GM18507 (cell line): ENCODE data around the gene SPCS3.
A peak's percentile ranks its signal among the peaks of the same experiment; 100 is the strongest.
"Not testable (repeated sequence)": the region's sequence is repeated elsewhere in the genome, so short reads cannot be mapped to it uniquely, and the experiment has no call there.

Experiments
- DNase-seq: peaks from one replicate; pipeline ENCODE4 v3.0.0; 2011; ENCODE audit warnings: low read depth; ENCODE audit not compliant: insufficient read length; ENCODE audit errors: extremely low spot score
- FAIRE-seq: peaks from 2 replicates; lab custom pipeline; 2011; peaks lifted over from hg19 to GRCh38; lab: Jason Lieb, UNC

The SPCS3 gene

GRCh38 chr4:176319704-176320339, at the start of gene SPCS3:
SPCS3 (plus strand) TSS chr4:176319966; CDS start chr4:176320077, 111 bp downstream.
- peak; percentile 84 for DNase-seq
- peak; percentile 96 for FAIRE-seq

DNA sequence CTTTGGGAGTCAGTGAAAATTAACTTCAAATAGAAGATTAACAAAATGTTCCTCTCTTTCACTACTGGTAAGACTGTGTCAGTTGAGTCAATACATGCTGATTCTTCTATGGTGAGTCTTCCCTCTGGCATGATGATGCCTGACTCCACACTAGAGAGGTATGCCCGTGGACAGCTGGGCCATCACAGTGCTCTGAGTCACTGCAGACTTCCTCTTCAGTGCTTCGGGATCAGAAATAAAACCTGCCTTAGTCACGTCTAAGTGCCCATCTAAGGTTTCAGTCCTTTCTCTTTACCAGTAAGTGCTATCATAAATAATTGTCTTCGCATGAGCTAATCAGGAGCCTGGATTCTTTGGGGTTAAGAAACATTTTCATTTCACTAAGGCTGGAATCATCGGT, 49.1 kb upstream of the SPCS3 start:
- FAIRE-seq, result no peak
- DNase-seq, result no peak

DNA sequence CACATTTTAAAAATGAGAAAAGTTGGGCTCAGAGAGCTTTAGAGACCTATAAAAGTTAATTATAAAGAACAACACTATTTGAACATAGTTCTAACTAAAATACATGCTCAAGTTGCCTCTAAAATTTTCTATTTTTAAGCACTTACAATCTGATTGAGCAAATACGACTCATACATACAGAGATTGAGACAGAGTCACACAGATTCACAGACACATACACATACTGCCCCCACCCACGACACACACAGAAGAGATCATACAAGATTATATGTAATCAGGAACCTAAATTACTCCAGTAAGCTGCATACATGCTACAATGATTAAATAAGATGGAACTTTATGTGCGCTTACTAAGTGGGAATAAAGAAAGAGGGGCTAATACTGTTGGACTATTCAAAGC, 48.0 kb upstream of the SPCS3 start:
- FAIRE-seq (no peak), DNase-seq (no peak)

DNA sequence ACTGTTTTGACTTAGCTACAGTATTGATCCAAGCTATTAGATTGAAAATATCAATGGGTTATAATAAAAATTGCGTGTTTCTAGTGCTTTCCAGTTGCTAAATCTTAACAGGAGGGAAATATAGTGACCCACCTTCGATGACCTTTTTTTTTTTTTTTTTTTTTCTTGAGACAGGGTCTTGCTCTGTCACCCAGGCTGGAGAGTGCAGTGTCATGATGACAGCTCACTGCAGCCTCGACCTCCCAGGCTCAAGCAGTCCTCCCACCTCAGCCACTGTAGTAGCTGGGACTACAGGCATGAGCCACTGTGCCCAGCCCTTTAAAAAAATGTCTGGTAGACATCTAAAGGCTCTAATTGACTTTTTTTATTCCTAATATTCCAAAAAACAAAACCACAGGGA, 47.0 kb upstream of the SPCS3 start:
- no peak for DNase-seq
- FAIRE-seq, result no peak

- no peak for FAIRE-seq
- no peak for DNase-seq
Measured at GRCh38 chr4:176273736-176274135, 46.0 kb upstream of the SPCS3 start.

GRCh38 chr4:176274441-176274840, 45.3 kb upstream of the SPCS3 start:
- FAIRE-seq, result no peak
- DNase-seq, result no peak

- FAIRE-seq (no peak), DNase-seq (no peak)
Measured at GRCh38 chr4:176276710-176277109, 43.1 kb upstream of the SPCS3 start.

- FAIRE-seq (no peak), DNase-seq (no peak)
Measured at GRCh38 chr4:176277162-176277904, 42.4 kb upstream of the SPCS3 start.

GRCh38 chr4:176279560-176279959, 40.2 kb upstream of the SPCS3 start:
- not testable (repeated sequence) for FAIRE-seq, DNase-seq

- DNase-seq (no peak), FAIRE-seq (no peak)
Measured at GRCh38 chr4:176286728-176287127, 33.0 kb upstream of the SPCS3 start.

- FAIRE-seq, result no peak
- no peak for DNase-seq
Measured at GRCh38 chr4:176287546-176287945, 32.2 kb upstream of the SPCS3 start.

- FAIRE-seq (no peak), DNase-seq (no peak)
Measured at GRCh38 chr4:176288020-176288419, 31.7 kb upstream of the SPCS3 start.

DNA sequence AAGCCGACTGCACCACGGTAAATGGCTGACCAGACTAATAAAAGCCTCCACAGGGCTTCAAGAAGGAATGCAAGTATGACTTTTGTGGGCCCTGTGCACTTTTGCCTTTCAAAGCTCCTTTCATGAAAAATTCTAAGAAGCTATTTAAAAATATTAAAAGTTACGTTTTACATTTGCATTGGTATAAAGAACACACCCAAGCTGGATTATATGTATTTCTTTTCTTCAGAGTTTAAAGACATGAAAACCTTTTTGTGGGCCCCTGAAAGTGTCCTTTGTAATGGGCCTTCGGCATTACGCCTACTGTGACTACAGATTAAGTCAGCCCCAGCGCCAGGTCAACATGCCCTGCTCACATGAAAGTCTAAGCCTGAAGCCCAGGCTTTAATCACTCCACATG, 30.2 kb upstream of the SPCS3 start:
- DNase-seq (no peak), FAIRE-seq (no peak)

- FAIRE-seq (no peak), DNase-seq (no peak)
Measured at GRCh38 chr4:176290520-176290919, 29.2 kb upstream of the SPCS3 start.

GRCh38 chr4:176291748-176292147, 28.0 kb upstream of the SPCS3 start:
- FAIRE-seq (no peak), DNase-seq (no peak)

DNA sequence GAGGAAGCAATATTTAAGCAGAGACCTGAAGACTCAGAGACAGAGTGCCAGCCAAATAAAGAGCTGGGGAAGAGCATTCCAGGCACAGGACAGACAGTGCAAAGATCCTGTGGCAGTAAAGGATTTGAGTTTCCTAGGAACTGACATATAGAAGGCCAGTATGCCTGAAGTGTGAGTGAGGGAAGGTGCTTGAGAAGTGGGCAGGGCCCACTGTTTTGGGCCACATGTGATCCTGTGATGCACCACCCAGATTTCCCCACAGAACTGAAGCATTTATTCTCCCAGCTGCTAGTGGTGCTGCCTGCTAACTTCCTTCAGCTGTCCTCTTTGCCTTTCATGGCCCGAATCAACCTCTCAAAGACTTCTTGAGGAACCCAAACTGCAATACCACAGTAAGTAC, 26.8 kb upstream of the SPCS3 start:
- FAIRE-seq, result no peak
- no peak for DNase-seq

- FAIRE-seq (no peak), DNase-seq (no peak)
Measured at GRCh38 chr4:176293660-176294059, 26.1 kb upstream of the SPCS3 start.

DNA sequence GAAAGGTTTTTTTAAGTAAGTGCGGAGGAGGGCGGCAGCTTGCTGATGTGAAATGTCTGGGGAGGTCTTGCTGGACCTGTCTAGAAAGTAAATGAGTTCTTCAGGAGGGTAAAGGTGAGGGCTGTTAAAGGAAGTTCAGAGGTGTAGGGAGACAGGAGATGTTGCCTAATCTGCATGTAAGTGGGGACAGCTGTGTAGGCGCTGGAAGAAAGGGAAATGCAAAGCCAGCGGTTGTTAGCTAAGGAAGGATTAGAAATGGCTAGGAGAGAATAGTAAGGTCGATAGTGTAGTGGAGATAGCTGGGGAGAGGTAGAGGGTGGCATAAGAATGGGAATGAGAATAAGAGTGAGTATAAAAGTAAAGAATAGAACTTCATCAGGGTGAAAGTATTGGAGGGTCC, 23.9 kb upstream of the SPCS3 start:
- not testable (repeated sequence) for FAIRE-seq, DNase-seq

- FAIRE-seq (no peak), DNase-seq (no peak)
Measured at GRCh38 chr4:176298664-176299063, 21.1 kb upstream of the SPCS3 start.

- no peak for DNase-seq
- FAIRE-seq, result no peak
Measured at GRCh38 chr4:176300036-176300435, 19.7 kb upstream of the SPCS3 start.

DNA sequence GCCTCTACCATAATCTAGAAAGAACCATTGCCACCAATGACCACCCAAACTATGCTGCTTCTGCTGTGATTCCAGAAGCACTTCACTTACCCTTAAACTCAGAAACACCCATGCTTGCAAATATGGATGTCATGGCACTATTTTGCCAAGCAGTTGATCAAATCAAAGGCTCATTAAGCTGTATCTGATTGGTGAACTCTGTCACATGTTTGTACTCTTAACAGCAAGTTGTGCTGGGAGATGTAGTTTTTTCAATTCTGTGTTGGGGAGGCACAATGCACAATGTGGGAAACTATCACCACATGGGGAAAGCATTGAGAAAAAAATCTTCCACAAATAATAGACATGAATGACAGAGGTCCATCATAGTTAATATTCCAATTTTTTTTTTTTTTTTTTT, 19.2 kb upstream of the SPCS3 start:
- no peak for DNase-seq
- FAIRE-seq, result no peak
